Measurements from ENCODE around the gene MICAL2. TPM values are rescaled to one million over a fixed set of nuclear protein-coding genes. Genes with fewer than 3 reads are reported as not detected.

The MICAL2 gene
- total RNA-seq, 1 experiment from 2014 or later = 37.4 TPM

DNA sequence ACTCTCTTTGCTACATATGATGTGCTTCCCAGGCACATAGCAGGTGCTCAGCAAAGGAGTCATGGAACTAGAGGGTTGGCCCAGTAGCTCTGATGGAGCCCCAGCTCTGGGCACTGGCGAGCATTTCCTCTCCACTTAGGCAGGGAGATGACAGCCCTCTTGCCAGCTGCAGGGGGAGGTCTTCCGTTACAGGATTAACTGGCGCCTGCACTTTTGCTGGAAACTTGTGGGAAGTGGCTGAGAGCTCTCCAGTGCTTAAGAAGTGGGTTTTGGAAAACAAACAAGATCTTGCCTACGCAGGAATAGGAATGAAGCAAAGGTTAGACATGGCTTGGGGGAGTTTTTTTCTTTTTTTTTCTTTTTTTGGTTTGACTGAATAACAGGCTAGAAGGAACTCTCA lies 75.5 kb downstream of the MICAL2 start:
- RAD21 ChIA-PET (ENCODE audit: low non-redundant PET in 1 of 2, low total read pairs in 2 of 2, uncharacterized antibody in 2 of 2, unreplicated experiment in 2 of 2) = no interaction called here
- no peak for DNase-seq (ENCODE audit: low read depth, low spot score)

DNA sequence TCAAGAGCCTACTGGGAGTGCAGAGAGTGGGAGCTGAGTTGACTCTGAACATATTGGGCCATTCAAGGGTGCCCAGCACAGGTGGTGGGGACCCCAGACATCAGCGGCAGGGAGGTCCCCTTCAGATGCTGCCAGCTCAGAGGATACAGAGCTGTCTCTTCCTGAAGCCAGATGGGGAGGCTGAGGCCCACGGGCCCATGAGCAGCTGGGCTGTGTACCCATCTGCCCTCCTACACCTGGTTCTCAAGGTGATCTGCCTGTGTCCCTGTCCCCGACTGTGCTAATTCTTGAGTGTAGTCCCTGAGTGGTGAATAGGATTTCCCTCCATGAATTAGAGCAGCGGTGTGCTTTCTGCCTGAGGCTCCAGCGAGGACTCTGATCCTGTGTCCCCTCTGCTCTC lies 76.3 kb downstream of the MICAL2 start:
- RAD21 ChIA-PET (ENCODE audit: low non-redundant PET in 1 of 2, low total read pairs in 2 of 2, uncharacterized antibody in 2 of 2, unreplicated experiment in 2 of 2) = no interaction called here
- H3K79me2 ChIP-seq (ENCODE audit: insufficient read depth, low read length) = peaks cover 6% of the 10 kb centered on the region; the same call in 1 of the 2 replicates
- TF ChIP-seq FOSL1 (IDR thresholded peaks at IDR 0.05; ENCODE audit: low read depth) = no peak
- TF ChIP-seq CEBPB (IDR thresholded peaks at IDR 0.05; ENCODE audit: low read depth) = no peak
- TF ChIP-seq, protein P1, sequence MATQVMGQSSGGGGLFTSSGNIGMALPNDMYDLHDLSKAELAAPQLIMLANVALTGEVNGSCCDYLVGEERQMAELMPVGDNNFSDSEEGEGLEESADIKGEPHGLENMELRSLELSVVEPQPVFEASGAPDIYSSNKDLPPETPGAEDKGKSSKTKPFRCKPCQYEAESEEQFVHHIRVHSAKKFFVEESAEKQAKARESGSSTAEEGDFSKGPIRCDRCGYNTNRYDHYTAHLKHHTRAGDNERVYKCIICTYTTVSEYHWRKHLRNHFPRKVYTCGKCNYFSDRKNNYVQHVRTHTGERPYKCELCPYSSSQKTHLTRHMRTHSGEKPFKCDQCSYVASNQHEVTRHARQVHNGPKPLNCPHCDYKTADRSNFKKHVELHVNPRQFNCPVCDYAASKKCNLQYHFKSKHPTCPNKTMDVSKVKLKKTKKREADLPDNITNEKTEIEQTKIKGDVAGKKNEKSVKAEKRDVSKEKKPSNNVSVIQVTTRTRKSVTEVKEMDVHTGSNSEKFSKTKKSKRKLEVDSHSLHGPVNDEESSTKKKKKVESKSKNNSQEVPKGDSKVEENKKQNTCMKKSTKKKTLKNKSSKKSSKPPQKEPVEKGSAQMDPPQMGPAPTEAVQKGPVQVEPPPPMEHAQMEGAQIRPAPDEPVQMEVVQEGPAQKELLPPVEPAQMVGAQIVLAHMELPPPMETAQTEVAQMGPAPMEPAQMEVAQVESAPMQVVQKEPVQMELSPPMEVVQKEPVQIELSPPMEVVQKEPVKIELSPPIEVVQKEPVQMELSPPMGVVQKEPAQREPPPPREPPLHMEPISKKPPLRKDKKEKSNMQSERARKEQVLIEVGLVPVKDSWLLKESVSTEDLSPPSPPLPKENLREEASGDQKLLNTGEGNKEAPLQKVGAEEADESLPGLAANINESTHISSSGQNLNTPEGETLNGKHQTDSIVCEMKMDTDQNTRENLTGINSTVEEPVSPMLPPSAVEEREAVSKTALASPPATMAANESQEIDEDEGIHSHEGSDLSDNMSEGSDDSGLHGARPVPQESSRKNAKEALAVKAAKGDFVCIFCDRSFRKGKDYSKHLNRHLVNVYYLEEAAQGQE (IDR thresholded peaks at IDR 0.05; ENCODE audit: low read depth) = no peak
- TF ChIP-seq SP1 (IDR thresholded peaks at IDR 0.05; ENCODE audit: low read depth) = no peak
- TF ChIP-seq YY1 (IDR thresholded peaks at IDR 0.05; ENCODE audit: extremely low read depth, insufficient replicate concordance, low read depth, low read length) = no peak
- no peak for TF ChIP-seq POLR2A (IDR thresholded peaks at IDR 0.05; ENCODE audit: borderline replicate concordance, extremely low read depth, insufficient read depth, insufficient read length)
- TF ChIP-seq SRF (IDR thresholded peaks at IDR 0.05; ENCODE audit: low read depth) = no peak
- TF ChIP-seq, protein P2, sequence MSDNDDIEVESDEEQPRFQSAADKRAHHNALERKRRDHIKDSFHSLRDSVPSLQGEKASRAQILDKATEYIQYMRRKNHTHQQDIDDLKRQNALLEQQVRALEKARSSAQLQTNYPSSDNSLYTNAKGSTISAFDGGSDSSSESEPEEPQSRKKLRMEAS (IDR thresholded peaks at IDR 0.05) = no peak
- no peak for TF ChIP-seq SIN3A (IDR thresholded peaks at IDR 0.05; ENCODE audit: low read depth)

More for the DNA sequence above, 75.5 kb downstream of the MICAL2 start:
- Histone ChIP-seq H3K79me2 (ENCODE audit: insufficient read depth, low read length) (peaks cover 6% of the 10 kb centered on the region; the same call in 1 of the 2 replicates), H3K9ac (ENCODE audit: low read length) (no peak overlapping the region), H3K36me3 (ENCODE audit: control insufficient read depth in 1 of 2, insufficient read depth in 2 of 2, low read length in 2 of 2) (no peaks in the 10 kb centered on the region), H2AFZ (ENCODE audit: low read depth, low read length, poor library complexity, severe bottlenecking) (no peak overlapping the region), H3K9me2 (ENCODE audit: insufficient read depth) (no peaks in the 10 kb centered on the region), H4K20me1 (ENCODE audit: insufficient read depth) (no peaks in the 10 kb centered on the region), H3K4me2 (ENCODE audit: low read length) (no peak overlapping the region), H3K27ac (ENCODE audit: low read depth, low read length) (no peak overlapping the region), H3K9me3 (ENCODE audit: control insufficient read depth in 1 of 2, insufficient read depth in 1 of 2, low read depth in 1 of 2, low read length in 2 of 2) (no peaks in the 10 kb centered on the region), H3K4me1 (ENCODE audit: control insufficient read depth in 1 of 2, insufficient read depth in 2 of 2, low read length in 2 of 2) (peaks cover 41 to 59% of the 10 kb centered on the region in 2 experiments), H3K4me3 (replicated peaks in 1 of 2; ENCODE audit: low read depth in 1 of 2, low read length in 2 of 2) (no peak overlapping the region), H3K27me3 (ENCODE audit: insufficient read depth, low read length) (no peaks in the 10 kb centered on the region)
- ChIA-PET POLR2A (no interaction called here), CTCF (no interaction called here)
- no TSS peak for BruUV-seq (replicated peaks)
- ATAC-seq = no peak
- intact Hi-C loops (cut with micrococcal nuclease) = no loop called here
- TF ChIP-seq ZBTB33 (IDR thresholded peaks at IDR 0.05; ENCODE audit: extremely low read depth, insufficient replicate concordance, low read length) (no peak), SP1 (IDR thresholded peaks at IDR 0.05; ENCODE audit: low read depth) (no peak), EZH2phosphoT487 (IDR thresholded peaks at IDR 0.05; ENCODE audit: borderline replicate concordance) (no peak)

More for the DNA sequence above, 76.3 kb downstream of the MICAL2 start:
- Histone ChIP-seq H3K4me3 (replicated peaks in 1 of 2; ENCODE audit: low read depth in 1 of 2, low read length in 2 of 2) (no peak overlapping the region), H3K4me2 (ENCODE audit: low read length) (no peak overlapping the region), H3K4me1 (ENCODE audit: control insufficient read depth in 1 of 2, insufficient read depth in 2 of 2, low read length in 2 of 2) (peaks cover 33 to 51% of the 10 kb centered on the region in 2 experiments), H3K9me3 (ENCODE audit: control insufficient read depth in 1 of 2, insufficient read depth in 1 of 2, low read depth in 1 of 2, low read length in 2 of 2) (no peaks in the 10 kb centered on the region), H3K36me3 (ENCODE audit: control insufficient read depth in 1 of 2, insufficient read depth in 2 of 2, low read length in 2 of 2) (no peaks in the 10 kb centered on the region), H3K9ac (ENCODE audit: low read length) (no peak overlapping the region), H3K27me3 (ENCODE audit: insufficient read depth, low read length) (no peaks in the 10 kb centered on the region), H3K27ac (ENCODE audit: low read depth, low read length) (no peak overlapping the region), H3K9me2 (ENCODE audit: insufficient read depth) (no peaks in the 10 kb centered on the region), H4K20me1 (ENCODE audit: insufficient read depth) (no peaks in the 10 kb centered on the region), H2AFZ (ENCODE audit: low read depth, low read length, poor library complexity, severe bottlenecking) (no peak overlapping the region)
- POLR2A ChIA-PET = no interaction called here
- no TSS peak for BruUV-seq (replicated peaks)
- no peak for DNase-seq (ENCODE audit: low read depth, low spot score)
- intact Hi-C loops (cut with micrococcal nuclease) = no loop called here
- CTCF ChIA-PET = no interaction called here
- ATAC-seq = no peak

All from HCT116 (cell line).